A549 (cell line): Measurements from ENCODE around the gene POLR3B. TPM values are rescaled to one million over a fixed set of nuclear protein-coding genes. Genes with fewer than 3 reads are reported as not detected.

Experiments used
- ATAC-seq, 2 experiments: fragments of 200-7000 bp in 1 of 2; fragments of >200 bp in 1 of 2; cut with Nextera tagmentation in 1 of 2; cut with Tn5 transposase in 1 of 2; 3 replicates each; pipeline versions ENCODE4 v1.8.0 to v1.9.1; 2018 to 2020; ENCODE audit warnings: mild to moderate bottlenecking in 1 of 2, moderate library complexity in 1 of 2
- CTCF ChIA-PET: fragments of 300-600 bp; sonication (Branson Sonifier 250); formaldehyde crosslinking; extraction: SDS; loops from one replicate; lab custom pipeline; 2021; ENCODE audit warnings: antibody characterized with exemption, inconsistent platforms; lab: Yijun Ruan, JAX
- POLR2A ChIA-PET: fragments of 350-600 bp; formaldehyde crosslinking; extraction: SDS; loops from one replicate; lab custom pipeline; 2021; ENCODE audit warnings: antibody characterized with exemption, inconsistent platforms; lab: Yijun Ruan, JAX
- DNase-seq, 2 experiments: peaks; one replicate each; pipeline versions ENCODE4 v3.0.0 to v3.0.0-alpha.2; 2011 to 2016; ENCODE audit warnings: low read depth in 1 of 2, low spot score in 1 of 2
- FAIRE-seq: peaks from 2 replicates; lab custom pipeline; 2011; peaks lifted over from hg19 to GRCh38; lab: Jason Lieb, UNC
- H3K27ac ChIP-seq, 2 experiments: fragments of >200 bp; sonication (Bioruptor Twin); formaldehyde crosslinking; 3 replicates each; pipeline ENCODE4 v1.5.1; 2016 to 2017
- H3K4me1 ChIP-seq: fragments of >200 bp; sonication (Bioruptor Twin); formaldehyde crosslinking; 3 replicates; pipeline ENCODE4 v1.6.1; 2016
- H3K4me2 ChIP-seq: fragments of >200 bp; sonication (Bioruptor Twin); formaldehyde crosslinking; 3 replicates; pipeline ENCODE4 v1.6.1; 2016
- H3K4me3 ChIP-seq: fragments of >200 bp; sonication (Bioruptor Twin); formaldehyde crosslinking; 3 replicates; pipeline ENCODE4 v1.5.1; 2016
- H3K9me3 ChIP-seq: fragments of >200 bp; sonication (Bioruptor Twin); formaldehyde crosslinking; 3 replicates; pipeline ENCODE4 v1.6.1; 2016
- ATOH8 ChIP-seq: fragments of 250-450 bp; sonication (Bioruptor Pico); IDR thresholded peaks from 2 replicates; pipeline ENCODE4 v1.5.0; 2020; ENCODE audit warnings: low read depth, mild to moderate bottlenecking, moderate library complexity
- BHLHE40 ChIP-seq: IDR thresholded peaks from 2 replicates; pipeline ENCODE4 v1.6.1; 2012; ENCODE audit warnings: low read depth, low read length, inconsistent platforms
- CEBPB ChIP-seq, 2 experiments: fragments of >200 bp in 1 of 2; sonication (Bioruptor Twin) in 1 of 2; formaldehyde crosslinking in 1 of 2; IDR thresholded peaks; 2 replicates each; pipeline ENCODE4 v1.6.1; 2012 to 2016
- EP300 ChIP-seq, 2 experiments: fragments of >200 bp; sonication (Bioruptor Twin); formaldehyde crosslinking; IDR thresholded peaks; 2 replicates in 1 of 2; 3 replicates in 1 of 2; pipeline ENCODE4 v1.6.1; 2016 to 2017
- ESRRA ChIP-seq: fragments of 150-350 bp; IDR thresholded peaks from 2 replicates; pipeline ENCODE4 v1.6.1; 2014; ENCODE audit warnings: mild to moderate bottlenecking, low read length, borderline replicate concordance
- FOSB ChIP-seq: fragments of 250-450 bp; sonication (Bioruptor Pico); IDR thresholded peaks from 2 replicates; pipeline ENCODE4 v1.5.0; 2020; ENCODE audit warnings: mild to moderate bottlenecking, moderate library complexity
- FOSL2 ChIP-seq, 2 experiments: fragments of 450-650 bp in 1 of 2; fragments of >200 bp in 1 of 2; sonication (Bioruptor Twin) in 1 of 2; formaldehyde crosslinking; IDR thresholded peaks; 2 replicates each; pipeline versions ENCODE4 v1.5.0 to v1.6.1; 2016 to 2020; ENCODE audit warnings: mild to moderate bottlenecking in 1 of 2, moderate library complexity in 1 of 2
- FOXS1 ChIP-seq: fragments of 250-450 bp; sonication (Bioruptor Pico); IDR thresholded peaks from 2 replicates; pipeline ENCODE4 v1.5.0; 2020; ENCODE audit warnings: mild to moderate bottlenecking, moderate library complexity
- GATA3 ChIP-seq: IDR thresholded peaks from 2 replicates; pipeline ENCODE4 v1.6.1; 2012; ENCODE audit warnings: borderline replicate concordance
- HEYL ChIP-seq: fragments of 250-450 bp; sonication (Bioruptor Pico); IDR thresholded peaks from 2 replicates; pipeline ENCODE4 v1.8.0; 2021; ENCODE audit warnings: mild to moderate bottlenecking, moderate library complexity
- HOXB5 ChIP-seq: fragments of 250-450 bp; sonication (Bioruptor Pico); IDR thresholded peaks from 2 replicates; pipeline ENCODE4 v1.5.0; 2020; ENCODE audit warnings: mild to moderate bottlenecking, moderate library complexity
- JUNB ChIP-seq: fragments of >200 bp; sonication (Bioruptor Twin); formaldehyde crosslinking; IDR thresholded peaks from 2 replicates; pipeline ENCODE4 v1.6.1; 2016
- MAFK ChIP-seq: fragments of 450-650 bp; IDR thresholded peaks from 2 replicates; pipeline ENCODE4 v1.6.1; 2014; ENCODE audit not compliant: partially characterized antibody
- NPAS2 ChIP-seq: fragments of 250-450 bp; sonication (Bioruptor Pico); IDR thresholded peaks from 2 replicates; pipeline ENCODE4 v1.8.0; 2022; ENCODE audit warnings: mild to moderate bottlenecking, moderate library complexity, borderline replicate concordance
- NR3C1 ChIP-seq: fragments of >200 bp; sonication (Bioruptor Twin); formaldehyde crosslinking; IDR thresholded peaks from 3 replicates; pipeline ENCODE4 v1.6.1; 2017
- POLR2A ChIP-seq: IDR thresholded peaks from 2 replicates; pipeline ENCODE4 v1.6.1; 2012; ENCODE audit warnings: mild to moderate bottlenecking, low read length
- RARB ChIP-seq: fragments of 250-450 bp; sonication (Bioruptor Pico); IDR thresholded peaks from 2 replicates; pipeline ENCODE4 v1.8.0; 2021; ENCODE audit warnings: mild to moderate bottlenecking, moderate library complexity
- SREBF2 ChIP-seq: fragments of 450-650 bp; IDR thresholded peaks from 2 replicates; pipeline ENCODE4 v1.6.1; 2014; ENCODE audit warnings: mild to moderate bottlenecking, moderate library complexity
- ZC3H11A ChIP-seq: fragments of 450-650 bp; IDR thresholded peaks from 2 replicates; pipeline ENCODE4 v1.6.1; 2014; ENCODE audit warnings: antibody characterized with exemption, mild to moderate bottlenecking
- ZFP36 ChIP-seq: fragments of 450-650 bp; IDR thresholded peaks from 2 replicates; pipeline ENCODE4 v1.6.1; 2014; ENCODE audit warnings: borderline replicate concordance; ENCODE audit not compliant: partially characterized antibody
- ZNF302 ChIP-seq: fragments of 250-450 bp; sonication (Bioruptor Pico); IDR thresholded peaks from 2 replicates; pipeline ENCODE4 v1.9.0; 2021; ENCODE audit warnings: inconsistent platforms, mild to moderate bottlenecking, moderate library complexity
- WGBS: methylation state at CpG from one replicate; pipeline ENCODE4 v1.1.6; 2017; ENCODE audit errors: missing lambda C conversion rate; 5-methylcytosine and 5-hydroxymethylcytosine counted together
- polyA plus RNA-seq, 4 experiments: library from polyadenylated mRNA; depleted of rRNA in 3 of 4; stranded (reverse); fragments of >200 nt; fragmentation: RNase III in 1 of 4; extraction: RNeasy Plus Mini Kit Qiagen cat#74134 plus additional on column Dnase treatment in 1 of 4; gene quantifications; 2 replicates in 3 of 4; 3 replicates in 1 of 4; pipeline ENCODE4 v1.2.3, GENCODE V29; 2011 to 2017
- TF ChIP-seq, protein P1 (sequence below): fragments of >200 bp; sonication (Bioruptor Twin); formaldehyde crosslinking; IDR thresholded peaks from 3 replicates; pipeline ENCODE4 v1.6.1; 2016
- TF ChIP-seq, protein P2 (sequence below): IDR thresholded peaks from 2 replicates; pipeline ENCODE4 v1.6.1; 2012

The POLR3B gene
- polyA plus RNA-seq, 2 of the 4 experiments (the other 2 are of a cell fraction), result 5.4 to 10.7 TPM

- no peak overlapping the region for H3K4me3 ChIP-seq
- CTCF ChIA-PET, result interaction anchor here (0.8 to 2.2 kb wide), 5 partner anchors 25 to 95 kb away, joined by 3 to 5 read pairs (median 3); no protein-coding TSS in a partner anchor
- H3K4me1 ChIP-seq, result no peaks in the 10 kb centered on the region
- no peak overlapping the region for H3K4me2 ChIP-seq
- POLR2A ChIA-PET, result no interaction called here
- FAIRE-seq (no peak), DNase-seq (no peak), ATAC-seq (no peak)
- WGBS, result 78% methylated on average over 7 of the region's 7 CpGs
- no peak for TF ChIP-seq ESRRA
- TF ChIP-seq, protein P1, sequence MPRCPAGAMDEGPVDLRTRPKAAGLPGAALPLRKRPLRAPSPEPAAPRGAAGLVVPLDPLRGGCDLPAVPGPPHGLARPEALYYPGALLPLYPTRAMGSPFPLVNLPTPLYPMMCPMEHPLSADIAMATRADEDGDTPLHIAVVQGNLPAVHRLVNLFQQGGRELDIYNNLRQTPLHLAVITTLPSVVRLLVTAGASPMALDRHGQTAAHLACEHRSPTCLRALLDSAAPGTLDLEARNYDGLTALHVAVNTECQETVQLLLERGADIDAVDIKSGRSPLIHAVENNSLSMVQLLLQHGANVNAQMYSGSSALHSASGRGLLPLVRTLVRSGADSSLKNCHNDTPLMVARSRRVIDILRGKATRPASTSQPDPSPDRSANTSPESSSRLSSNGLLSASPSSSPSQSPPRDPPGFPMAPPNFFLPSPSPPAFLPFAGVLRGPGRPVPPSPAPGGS, result no peak
- no peak for TF ChIP-seq FOSL2 (IDR thresholded peaks at IDR 0.05)
- TF ChIP-seq FOSL2 (CRISPR knock-in tag; IDR thresholded peaks at IDR 0.05), result no peak
- no peak for TF ChIP-seq NR3C1
- TF ChIP-seq FOXS1 (CRISPR knock-in tag), result no peak
- peak; percentile 76 for TF ChIP-seq MAFK
- H3K9me3 ChIP-seq, result no peaks in the 10 kb centered on the region
- no peak overlapping the region for H3K27ac ChIP-seq
Measured at GRCh38 chr12:106321139-106321850, 36.3 kb upstream of the POLR3B start.

- H3K9me3 ChIP-seq, result no peaks in the 10 kb centered on the region
- H3K4me1 ChIP-seq, result no peaks in the 10 kb centered on the region
- no peak overlapping the region for H3K4me3 ChIP-seq
- ChIA-PET CTCF (no interaction called here), POLR2A (no interaction called here)
- TF ChIP-seq CEBPB (IDR thresholded peaks at IDR 0.05), result no peak
- TF ChIP-seq, protein P2, sequence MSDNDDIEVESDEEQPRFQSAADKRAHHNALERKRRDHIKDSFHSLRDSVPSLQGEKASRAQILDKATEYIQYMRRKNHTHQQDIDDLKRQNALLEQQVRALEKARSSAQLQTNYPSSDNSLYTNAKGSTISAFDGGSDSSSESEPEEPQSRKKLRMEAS, result no peak
- TF ChIP-seq ZNF302 (CRISPR knock-in tag), result no peak
- no peak for TF ChIP-seq RARB (CRISPR knock-in tag)
- TF ChIP-seq HEYL (CRISPR knock-in tag), result no peak
- TF ChIP-seq BHLHE40, result no peak
- TF ChIP-seq ATOH8 (CRISPR knock-in tag), result no peak
- no peak for TF ChIP-seq POLR2A
- no peak for TF ChIP-seq SREBF2
- TF ChIP-seq NPAS2, result no peak
- TF ChIP-seq ESRRA, result no peak
- no peak for TF ChIP-seq EP300 (IDR thresholded peaks at IDR 0.05)
- no peak for TF ChIP-seq FOSB (CRISPR knock-in tag)
- no peak for TF ChIP-seq ZFP36
- no peak for TF ChIP-seq ZC3H11A
- no peak for TF ChIP-seq JUNB
- no peak for TF ChIP-seq GATA3
- FAIRE-seq (no peak), DNase-seq (no peak), ATAC-seq (no peak)
- WGBS, result 92% methylated on average over 2 of the region's 2 CpGs
- no peak overlapping the region for H3K4me2 ChIP-seq
- no peak overlapping the region for H3K27ac ChIP-seq
Measured at GRCh38 chr12:106323537-106323936, 34.0 kb upstream of the POLR3B start.

- TF ChIP-seq HOXB5 (no peak), BHLHE40 (no peak)
- TF ChIP-seq, protein P1, result no peak
- FAIRE-seq, result no peak
Measured at GRCh38 chr12:106327309-106327869, 30.2 kb upstream of the POLR3B start.

More at GRCh38 chr12:106327309-106327869, 30.2 kb upstream of the POLR3B start:
- ATAC-seq (no peak), DNase-seq (no peak)
- Histone ChIP-seq H3K4me3 (no peak overlapping the region), H3K4me1 (no peaks in the 10 kb centered on the region), H3K9me3 (no peaks in the 10 kb centered on the region), H3K27ac (no peak overlapping the region), H3K4me2 (no peak overlapping the region)
- ChIA-PET CTCF (interaction anchor here (1.4 kb wide), 1 partner anchor 12 kb away, joined by 4 read pairs; no protein-coding TSS in a partner anchor), POLR2A (no interaction called here)
- 53% methylated on average over 2 of the region's 2 CpGs for WGBS
